Activated T-helper 9 cell treated with anti-CD3 and anti-CD28 coated beads, Interleukin-2, amount 50 U/mL, for 16 hours (primary cell): ENCODE data around the gene GPS1.
"Not testable (repeated sequence)": the region's sequence is repeated elsewhere in the genome, so short reads cannot be mapped to it uniquely, and the experiment has no call there.

Experiments
- DNase-seq: peaks from one replicate; pipeline ENCODE4 v3.0.0-alpha.2; 2020; ENCODE audit warnings: low read depth

GPS1 gene

DNA sequence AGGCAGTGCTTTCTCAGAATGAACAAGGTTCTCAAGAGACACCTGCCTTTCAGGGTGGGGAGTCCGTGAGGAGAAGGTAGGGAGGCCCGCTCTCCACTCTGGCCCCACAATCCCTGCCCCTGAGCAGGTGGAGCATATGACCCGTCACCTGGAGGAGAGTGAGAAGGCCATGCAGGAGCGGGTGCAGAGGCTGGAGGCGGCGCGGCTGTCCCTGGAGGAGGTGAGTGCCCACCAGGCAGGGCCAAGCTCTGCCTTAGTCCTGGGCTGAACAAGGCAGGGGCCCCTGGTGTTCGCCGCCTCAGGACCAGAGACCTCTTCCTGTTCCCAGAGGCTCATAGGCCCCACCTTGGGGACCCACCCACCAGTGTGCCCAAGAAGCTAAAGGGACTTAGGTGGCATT is 22.7 kb upstream of the GPS1 start:
- no peak for DNase-seq

DNA sequence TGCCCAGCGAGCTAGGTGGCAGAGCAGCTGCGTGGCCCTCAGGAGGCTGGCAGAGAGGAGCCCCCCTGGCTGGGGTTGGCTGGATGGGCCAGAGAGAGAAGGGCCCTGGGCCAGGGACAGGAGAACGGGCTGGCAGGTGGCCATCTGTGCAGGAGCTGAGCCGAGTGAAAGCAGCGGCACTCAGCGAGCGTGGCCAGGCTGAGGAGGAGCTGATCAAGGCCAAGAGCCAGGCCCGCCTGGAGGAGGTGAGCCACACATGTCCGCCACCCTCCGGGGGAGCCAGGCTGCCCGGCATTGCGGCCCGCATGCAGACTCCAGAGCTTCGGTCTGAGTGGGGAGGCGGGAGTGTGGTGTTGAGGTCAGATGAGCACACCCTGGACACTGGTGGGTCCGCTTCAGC is 22.3 kb upstream of the GPS1 start:
- DNase-seq: no peak

DNA sequence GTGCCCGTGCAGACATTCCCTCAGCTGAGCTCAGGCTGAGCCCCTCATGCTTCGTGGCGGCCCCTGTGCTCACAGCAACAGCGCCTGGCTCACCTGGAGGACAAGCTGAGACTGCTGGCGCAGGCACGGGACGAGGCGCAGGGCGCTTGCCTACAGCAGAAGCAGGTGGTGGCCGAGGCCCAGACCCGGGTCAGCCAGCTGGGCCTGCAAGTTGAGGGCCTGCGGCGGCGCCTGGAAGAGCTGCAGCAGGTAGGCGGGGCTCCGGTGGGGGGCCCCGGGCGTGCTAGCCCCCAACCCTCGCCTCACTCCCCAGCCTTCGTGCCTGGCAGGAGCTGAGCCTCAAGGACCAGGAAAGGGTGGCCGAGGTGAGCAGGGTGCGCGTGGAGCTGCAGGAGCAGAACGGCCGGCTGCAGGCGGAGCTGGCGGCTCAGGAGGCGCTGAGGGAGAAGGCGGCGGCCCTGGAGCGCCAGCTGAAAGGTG is 21.7 kb upstream of the GPS1 start:
- DNase-seq: no peak

DNA sequence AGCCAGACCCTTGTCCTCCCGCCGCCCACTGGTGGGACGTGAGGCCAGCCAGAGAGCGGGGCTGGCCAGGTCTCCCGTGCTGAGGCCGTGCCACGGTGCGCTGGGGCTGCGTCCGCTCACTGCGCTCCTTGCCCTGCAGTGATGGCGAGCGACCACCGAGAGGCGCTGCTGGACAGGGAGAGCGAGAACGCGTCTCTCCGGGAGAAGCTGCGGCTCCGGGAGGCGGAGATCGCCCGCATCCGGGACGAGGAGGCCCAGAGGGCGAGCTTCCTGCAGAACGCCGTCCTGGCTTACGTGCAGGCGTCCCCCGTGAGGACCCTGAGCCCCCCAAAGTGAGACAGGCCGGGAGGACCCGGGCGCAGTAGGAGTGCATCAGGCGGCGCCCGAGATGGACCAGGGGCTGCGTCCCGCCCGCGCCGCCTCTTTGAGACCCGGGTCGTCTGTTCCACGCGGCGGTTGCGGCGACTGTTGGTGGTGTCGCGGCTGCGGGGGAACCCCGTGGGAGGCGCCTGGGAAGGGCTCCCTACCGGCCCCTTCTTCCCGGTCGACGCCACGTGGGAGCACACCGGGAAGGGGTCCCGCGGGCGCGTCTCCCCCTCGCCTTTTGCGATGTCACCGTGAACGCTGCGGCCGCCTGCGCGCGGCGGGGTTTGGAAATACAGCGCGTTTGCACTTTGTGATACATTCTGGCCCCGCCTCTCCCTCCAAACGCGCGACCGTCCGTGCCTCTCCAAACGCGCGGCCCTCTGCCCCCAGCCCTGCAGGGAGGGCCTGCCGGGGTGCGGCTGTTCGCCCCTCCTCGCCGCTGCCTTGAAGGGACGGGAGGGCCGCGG is 21.0 kb upstream of the GPS1 start:
- DNase-seq: peak; percentile 69

DNA sequence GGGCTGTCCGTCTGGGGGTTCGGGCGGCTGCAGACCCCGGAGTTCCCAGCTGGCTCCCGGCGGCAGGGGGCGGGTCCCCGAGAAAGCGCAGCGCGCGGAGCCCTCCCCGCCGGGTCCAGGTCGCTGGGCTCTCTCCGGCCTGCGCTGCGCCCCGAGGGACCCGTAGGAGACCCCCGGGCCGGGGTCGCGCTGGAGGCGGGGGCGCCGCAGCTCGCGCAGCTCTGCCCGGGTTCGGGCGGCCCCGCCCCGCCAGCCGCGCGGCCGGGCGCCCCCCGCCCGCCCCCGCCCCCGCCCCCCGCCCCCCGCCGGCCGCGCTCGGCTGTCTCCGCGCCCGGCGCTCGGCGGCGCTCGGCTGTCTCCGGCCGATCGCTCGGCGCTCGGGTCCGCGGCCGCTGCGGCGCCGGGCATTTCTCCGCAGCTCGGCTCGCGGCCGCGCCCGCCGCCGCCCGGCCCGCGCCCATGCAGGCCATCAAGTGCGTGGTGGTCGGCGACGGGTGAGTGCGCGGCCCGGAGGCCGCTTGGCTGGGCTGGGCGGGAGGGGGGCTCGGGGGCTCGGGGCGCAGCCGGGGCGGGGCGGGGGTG is 20.3 kb upstream of the GPS1 start, which contains the start of gene RAC3:
TSS of gene RAC3 (plus strand) at position 376 of the 582 bp plus-strand sequence. CDS start at position 460, 84 bp downstream.
- no peak for DNase-seq

DNA sequence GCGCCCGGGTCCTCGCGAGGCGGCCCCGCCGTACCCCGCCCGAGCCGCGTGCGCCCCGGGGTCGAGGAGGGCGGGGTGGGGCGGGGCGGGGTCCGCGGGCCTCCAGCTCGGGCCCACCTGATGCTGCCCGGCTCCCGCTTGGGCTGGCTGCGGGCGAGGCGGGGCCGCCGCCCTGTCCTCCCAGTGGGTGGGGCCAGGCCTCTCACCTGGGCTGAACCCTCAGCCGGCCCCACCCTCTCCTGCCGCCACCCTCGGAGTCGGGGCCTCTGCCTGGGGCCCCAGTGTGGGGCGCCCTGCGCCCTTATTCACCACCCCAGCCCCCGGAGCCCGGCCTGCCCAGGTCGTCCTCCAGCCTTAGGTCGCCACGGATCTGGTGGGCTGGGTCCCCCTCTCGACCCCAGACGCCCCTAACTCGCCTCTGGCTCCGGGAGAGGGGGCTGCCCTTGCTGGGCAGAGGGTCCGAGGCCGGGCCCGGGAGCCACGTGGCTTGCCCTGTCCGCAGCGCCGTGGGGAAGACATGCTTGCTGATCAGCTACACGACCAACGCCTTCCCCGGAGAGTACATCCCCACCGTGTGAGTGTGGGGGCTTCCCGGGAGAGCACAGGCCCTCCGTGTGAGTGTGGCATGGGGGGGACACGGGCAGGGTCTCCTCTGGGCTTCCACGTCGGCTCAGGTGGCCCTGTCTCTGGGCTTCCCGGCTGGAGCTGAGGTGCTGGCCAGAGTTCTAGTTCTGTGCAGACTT is 19.6 kb upstream of the GPS1 start:
- peak; percentile 32 for DNase-seq

DNA sequence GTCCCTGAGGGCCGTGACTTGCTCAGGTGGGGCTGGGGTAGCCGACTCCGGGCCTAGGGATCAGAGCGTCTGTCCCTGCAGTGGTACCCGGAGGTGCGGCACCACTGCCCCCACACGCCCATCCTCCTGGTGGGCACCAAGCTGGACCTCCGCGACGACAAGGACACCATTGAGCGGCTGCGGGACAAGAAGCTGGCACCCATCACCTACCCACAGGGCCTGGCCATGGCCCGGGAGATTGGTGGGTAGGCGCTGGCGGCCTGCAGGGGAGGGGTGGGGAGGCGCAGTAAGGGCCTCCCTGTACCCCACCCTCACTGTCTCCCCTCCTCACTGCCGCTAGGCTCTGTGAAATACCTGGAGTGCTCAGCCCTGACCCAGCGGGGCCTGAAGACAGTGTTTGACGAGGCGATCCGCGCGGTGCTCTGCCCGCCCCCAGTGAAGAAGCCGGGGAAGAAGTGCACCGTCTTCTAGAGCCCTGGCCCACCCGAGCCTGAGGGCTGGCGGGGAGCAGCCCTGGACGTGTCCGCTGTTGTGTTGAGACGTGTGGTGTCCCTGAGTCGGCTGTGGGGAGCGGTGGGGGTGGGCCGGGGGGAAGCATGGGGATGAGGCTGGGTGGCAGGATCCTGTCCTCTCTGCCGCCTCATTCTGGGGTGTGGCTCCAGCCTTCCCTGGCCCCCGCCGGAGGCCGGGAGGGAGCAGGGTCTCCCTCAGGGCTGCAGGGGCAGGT is 18.2 kb upstream of the GPS1 start:
- DNase-seq: no peak

DNA sequence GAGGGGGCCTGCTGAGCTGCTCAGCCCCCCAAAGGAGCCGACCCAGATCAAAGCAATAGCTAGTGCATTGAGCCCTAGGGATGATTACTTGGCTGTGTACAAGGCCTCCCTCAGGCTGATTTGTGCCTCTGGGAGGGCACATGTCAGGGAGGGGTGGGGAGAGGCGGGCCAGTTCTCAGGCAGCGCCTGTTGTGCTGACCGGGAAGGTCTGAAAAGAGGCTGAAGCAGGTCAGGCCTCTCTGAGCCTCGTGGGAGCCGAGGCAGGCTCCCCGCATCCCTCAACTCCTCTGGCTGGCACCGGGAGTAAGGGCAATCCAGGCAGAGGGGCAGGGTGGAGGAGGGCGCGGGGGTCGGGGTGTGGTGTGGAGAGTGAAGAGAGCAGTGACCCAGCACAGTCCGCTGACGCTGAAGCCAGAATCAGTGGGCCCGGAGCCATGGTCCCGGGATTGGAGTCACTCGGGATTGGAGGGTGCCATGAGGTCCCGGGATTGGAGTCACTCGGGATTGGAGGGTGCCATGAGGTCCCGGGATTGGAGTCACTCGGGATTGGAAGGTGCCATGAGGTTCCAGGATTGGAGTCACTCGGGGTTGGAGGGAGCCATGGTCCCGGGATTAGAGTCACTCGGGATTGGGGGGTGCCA is 17.2 kb upstream of the GPS1 start:
- no peak for DNase-seq

DNA sequence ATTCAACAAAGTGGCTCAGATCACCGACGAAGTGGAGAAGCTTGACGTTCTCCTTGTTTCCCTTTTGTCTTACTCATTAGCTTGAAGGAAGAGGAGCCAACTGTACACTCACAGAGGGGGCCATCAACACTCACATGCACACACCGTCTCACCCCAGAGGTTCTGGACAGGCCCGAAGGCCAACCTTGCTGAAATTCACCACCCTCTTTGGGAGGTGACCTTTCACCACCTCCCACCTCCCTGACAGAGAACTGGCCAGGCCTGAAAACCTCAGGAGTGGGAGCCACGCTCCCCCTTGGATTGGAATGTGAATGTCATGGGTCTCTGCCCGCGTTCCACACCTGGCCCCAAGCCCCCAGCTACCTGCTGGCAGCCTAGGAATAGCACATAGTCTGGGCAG is 16.2 kb upstream of the GPS1 start:
- no peak for DNase-seq

DNA sequence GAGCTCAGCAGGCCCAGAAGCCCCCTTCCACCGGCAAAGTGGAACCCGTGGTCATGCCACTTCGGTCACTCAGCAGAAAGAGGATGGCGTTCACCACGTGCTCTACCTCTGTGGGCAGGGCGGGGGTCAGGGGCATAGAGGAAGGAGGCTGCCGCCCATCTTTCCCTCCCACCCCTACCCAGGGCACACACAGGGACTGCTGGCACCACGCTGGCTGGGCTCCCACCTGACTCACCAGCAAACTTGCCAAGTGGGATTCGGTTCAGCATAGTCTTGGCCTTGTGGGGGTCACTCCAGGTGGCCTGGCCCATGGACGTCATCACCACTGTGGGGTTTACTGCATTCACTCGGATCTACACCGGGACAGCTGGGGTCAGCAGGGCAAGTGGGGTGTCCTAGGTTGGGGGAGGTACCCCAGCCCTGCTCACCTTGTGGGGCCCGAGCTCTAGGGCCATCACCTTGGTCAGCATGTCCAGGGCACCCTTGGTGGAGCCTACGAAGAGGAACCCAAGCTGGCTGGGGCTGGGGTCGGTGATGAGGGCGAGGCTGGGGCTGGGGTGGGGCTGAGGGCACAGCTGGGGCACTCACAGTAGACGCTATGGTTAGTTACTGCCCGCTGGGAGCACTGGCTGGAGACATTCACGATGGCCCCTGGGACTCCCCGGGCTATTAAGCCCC is 15.6 kb upstream of the GPS1 start:
- no peak for DNase-seq

DNA sequence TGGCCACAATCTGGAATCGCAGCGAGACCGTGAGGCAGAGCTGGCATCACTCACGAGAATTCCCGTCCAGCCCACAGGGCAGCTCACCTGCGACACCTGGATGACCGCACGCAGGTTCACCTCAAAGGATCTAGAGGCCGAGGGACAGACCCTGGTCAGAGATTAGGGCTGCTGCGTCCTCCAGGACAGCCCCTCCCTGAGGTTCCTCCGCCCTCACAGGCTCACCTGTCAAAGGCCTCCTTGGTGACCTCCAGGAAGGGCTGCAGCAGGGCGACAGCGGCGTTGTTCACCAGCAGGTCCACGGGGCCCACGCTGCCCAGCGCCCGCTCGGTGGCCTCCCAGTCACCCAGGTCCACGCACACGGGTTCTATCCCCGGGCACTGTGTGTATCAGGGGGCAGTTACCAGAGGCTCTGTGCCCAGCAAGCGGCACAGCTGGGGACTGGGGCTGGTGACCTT is 15.0 kb upstream of the GPS1 start:
- DNase-seq: no peak

DNA sequence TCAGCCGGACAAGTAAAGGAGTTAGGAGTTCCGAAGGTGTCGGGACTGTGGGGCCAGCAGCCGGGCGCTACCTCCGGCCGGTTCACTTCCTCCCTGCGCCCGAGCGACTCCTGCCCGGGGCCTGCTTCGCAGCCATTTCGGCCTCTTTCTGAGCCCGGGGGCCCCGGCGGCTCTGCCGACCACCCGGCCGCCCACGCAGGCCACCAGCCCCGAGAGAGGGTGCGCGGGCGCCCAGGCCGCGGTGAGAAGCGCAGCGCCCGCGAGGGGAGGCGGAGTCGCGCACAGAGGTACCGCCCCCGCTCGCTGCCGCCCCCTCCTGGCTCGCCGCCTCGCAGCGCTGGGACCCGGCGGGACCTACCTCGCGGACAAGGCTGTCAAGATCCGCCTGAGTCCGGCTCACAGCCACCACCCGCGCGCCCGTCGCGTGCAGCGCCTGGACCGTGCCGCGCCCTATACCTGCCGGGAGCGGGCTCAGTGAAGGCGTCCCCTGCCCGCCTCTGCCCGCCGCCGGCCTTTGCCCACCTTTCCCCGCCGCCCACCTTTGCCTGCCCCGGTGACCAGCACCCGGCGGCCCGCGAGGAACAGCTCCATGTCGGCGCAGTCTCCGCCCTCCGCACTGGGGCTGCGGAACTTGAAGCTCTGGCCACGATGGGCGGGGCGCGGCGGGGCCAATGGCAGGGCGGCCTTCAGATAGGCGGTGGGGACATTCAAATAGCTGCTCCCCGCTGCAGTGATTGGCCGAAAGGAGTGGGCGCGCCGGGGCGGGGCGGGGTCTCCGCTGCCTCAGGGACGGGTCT is 14.4 kb upstream of the GPS1 start, which contains the start of gene DCXR:
TSS of gene DCXR (minus strand) at position 606 of the 797 bp plus-strand sequence. CDS start at position 591, 15 bp downstream.
- peak; percentile 92 for DNase-seq

DNA sequence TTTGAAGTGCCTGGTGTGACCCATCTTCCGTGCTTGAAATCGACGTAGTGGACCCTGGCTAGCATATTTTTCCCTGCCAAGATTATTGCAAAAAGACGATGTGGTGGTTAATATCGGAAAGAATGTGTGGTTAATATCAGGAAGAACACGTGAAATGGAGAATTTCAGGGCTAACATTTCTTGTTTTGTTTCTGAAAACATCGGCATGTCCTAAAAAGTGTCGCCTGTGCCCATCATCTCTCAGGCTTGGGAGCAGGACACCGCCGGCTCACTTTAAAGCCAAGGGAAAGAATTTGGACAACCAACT is 13.9 kb upstream of the GPS1 start:
- no peak for DNase-seq

DNA sequence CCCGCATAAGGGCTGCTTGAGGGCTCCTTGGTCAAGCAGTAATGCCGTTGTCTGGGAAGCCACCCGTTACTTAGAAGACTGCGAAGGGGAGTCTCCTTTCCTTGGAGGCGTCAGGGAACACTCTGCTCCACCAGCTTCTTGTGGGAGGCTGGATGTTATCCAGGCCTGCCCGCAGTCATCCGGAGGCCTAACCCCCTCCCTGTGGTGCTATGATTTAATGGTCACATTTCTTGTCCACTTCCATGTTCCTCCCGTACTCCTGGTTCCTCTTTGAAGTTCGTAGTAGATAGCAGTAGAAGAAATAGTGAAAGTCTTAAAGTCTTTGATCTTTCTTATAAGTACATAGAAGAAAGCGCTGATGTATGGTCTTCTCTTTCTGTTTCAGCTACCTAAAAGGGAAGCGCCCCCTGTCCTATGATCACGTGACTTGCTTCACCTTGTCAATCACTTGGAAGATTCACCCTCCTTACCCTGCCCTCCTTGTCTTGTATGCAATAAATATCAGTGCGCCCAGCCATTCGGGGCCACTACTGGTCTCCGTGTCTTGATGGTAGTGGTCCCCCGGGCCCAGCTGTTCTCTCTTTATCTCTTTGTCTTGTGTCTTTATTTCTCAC is 12.8 kb upstream of the GPS1 start:
- not testable (repeated sequence) for DNase-seq

DNA sequence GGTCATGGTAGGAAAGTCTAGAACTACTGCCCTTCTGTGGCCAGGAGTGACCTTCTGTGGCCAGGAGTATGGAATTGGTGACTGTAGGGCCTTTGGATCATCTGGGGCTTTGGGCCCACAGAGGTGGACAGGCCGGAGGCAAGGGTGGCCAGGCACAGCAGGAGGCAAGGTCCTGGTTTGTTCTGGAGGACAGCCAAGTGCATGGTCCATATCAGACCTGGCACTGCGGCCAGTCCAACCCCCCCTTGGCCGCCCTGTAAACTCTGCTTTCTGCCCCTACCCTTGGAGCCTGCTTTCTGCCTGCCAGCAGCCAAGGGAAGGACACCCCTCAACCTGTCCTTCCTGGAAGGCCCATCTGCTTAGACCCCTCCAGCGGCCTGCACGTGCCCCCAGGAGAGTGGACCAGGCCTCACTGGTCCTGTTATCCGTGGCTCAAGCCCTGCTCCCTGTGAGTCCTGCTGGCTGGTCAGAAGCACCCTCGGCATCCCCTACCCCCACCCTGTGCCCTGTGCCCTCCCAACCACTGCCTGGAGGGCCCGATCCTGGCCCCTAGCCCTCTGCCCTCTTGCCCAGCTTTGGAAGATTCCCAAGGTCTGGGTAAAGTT is 11.9 kb upstream of the GPS1 start:
- DNase-seq: no peak

DNA sequence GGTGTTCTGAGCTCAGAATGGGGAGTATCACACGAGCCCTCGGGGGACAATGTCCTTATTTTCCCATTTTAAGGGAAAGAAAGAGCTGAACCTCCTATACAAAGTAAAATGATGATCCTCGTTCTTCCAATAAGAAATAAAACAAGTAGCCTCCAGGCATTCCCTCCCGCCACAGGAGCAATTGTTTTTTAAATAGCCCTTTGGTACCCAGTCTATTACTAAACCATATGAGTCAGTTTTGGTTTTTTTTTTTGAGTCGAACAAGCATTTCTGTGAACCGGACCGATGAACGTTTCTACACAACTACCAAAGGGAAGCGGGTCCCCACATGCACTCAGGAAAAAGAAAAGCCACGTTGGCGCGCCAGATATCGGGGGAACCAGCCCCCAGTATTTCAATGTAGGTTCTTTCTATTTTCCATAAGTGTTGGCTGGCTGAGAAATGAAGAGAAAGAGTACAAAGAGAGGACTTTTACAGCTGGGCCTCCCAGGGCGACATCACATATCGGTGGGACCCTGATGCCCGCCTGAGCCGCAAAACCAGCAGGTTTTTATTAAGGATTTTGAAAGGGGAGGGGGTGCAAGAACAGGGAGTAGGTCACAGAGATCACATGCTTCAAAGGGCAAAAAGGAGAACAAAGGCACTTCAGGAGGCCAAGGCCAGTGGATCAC is 10.4 kb upstream of the GPS1 start:
- DNase-seq: no peak

DNA sequence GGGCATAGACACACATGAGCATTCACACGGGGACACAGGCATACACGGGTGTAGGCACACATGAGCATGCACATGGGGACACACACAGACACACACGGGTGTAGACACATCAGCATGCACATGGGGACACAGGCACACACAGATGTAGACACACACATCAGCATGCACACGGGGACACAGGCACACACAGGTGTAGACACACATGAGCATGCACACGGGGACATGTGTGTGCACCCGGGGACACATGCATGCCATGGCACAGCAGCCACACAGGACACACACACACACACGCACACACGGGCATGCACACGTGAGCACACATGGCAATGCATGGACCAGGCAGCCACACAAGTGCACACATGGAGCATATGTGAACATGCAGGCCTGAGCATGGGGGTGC is 9.0 kb upstream of the GPS1 start:
- DNase-seq: no peak

DNA sequence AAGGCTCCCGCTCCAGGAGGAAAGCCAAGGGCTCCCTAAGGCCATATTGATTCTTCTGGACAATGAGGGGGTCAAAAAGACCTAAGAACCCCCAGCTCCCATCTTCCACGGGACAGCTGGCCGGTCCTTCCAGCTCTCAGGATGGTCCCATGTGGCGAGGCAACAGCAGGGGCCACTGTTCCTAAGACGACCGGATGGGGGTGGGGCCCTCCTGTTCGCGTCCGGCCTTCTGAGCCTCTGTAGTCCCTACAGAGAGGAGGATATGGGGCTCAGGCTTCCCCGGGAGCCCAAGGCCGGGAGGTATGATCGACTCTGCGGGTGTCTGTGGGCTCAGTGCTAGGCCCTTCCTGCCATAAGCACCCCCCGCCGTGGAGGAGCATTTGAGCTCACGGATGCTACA is 8.2 kb upstream of the GPS1 start:
- DNase-seq: no peak
